H9 (cell line): Measurements from ENCODE around the gene XIRP2. TPM values are rescaled to one million over a fixed set of nuclear protein-coding genes. Genes with fewer than 3 reads are reported as not detected.

Experiments used
- DNase-seq: peaks from one replicate; pipeline ENCODE4 v3.0.0-alpha.2; 2017
- H2AFZ ChIP-seq: one replicate; pipeline ENCODE4 v1.6.1; 2013; ENCODE audit warnings: mild to moderate bottlenecking, low read length, control low read depth, moderate library complexity
- H2AK5ac ChIP-seq: 2 replicates; pipeline ENCODE4 v1.6.1; 2013; ENCODE audit warnings: low read length, control low read depth, mixed read lengths; ENCODE audit not compliant: insufficient read length
- H2BK120ac ChIP-seq: one replicate; pipeline ENCODE4 v1.6.1; 2013; ENCODE audit warnings: low read depth, mild to moderate bottlenecking, low read length, control low read depth, inconsistent platforms; ENCODE audit not compliant: poor library complexity, severe bottlenecking
- H2BK12ac ChIP-seq: 2 replicates; pipeline ENCODE4 v1.6.1; 2013; ENCODE audit warnings: low read length, control low read depth, mixed read lengths, low read depth; ENCODE audit not compliant: insufficient read length
- H2BK15ac ChIP-seq: 2 replicates; pipeline ENCODE4 v1.6.1; 2013; ENCODE audit warnings: low read depth, low read length, control low read depth
- H2BK20ac ChIP-seq: one replicate; pipeline ENCODE4 v1.6.1; 2013; ENCODE audit warnings: low read depth, mild to moderate bottlenecking, low read length, control low read depth, inconsistent platforms; ENCODE audit not compliant: poor library complexity, severe bottlenecking
- H2BK5ac ChIP-seq: 2 replicates; pipeline ENCODE4 v1.6.1; 2013; ENCODE audit warnings: low read length, control low read depth, mixed read lengths; ENCODE audit not compliant: insufficient read length
- H3K14ac ChIP-seq: 2 replicates; pipeline ENCODE4 v1.6.1; 2013; ENCODE audit warnings: low read length, control low read depth; ENCODE audit not compliant: insufficient read depth
- H3K18ac ChIP-seq: 2 replicates; pipeline ENCODE4 v1.6.1; 2013; ENCODE audit warnings: low read depth, mild to moderate bottlenecking, mixed read lengths, low read length, control low read depth; ENCODE audit not compliant: insufficient read length
- H3K23ac ChIP-seq: 2 replicates; pipeline ENCODE4 v1.6.1; 2013; ENCODE audit warnings: low read length, control low read depth, mixed read lengths, low read depth; ENCODE audit not compliant: insufficient read length
- H3K23me2 ChIP-seq: 2 replicates; pipeline ENCODE4 v1.6.1; 2013; ENCODE audit warnings: low read depth, mild to moderate bottlenecking, mixed read lengths, low read length, control low read depth; ENCODE audit not compliant: insufficient read length, poor library complexity, severe bottlenecking
- H3K27ac ChIP-seq: 2 replicates; pipeline ENCODE4 v1.5.1; 2013; ENCODE audit warnings: low read length, control low read depth, mixed read lengths, low read depth; ENCODE audit not compliant: insufficient read length
- H3K27me3 ChIP-seq: 2 replicates; pipeline ENCODE4 v1.6.1; 2013; ENCODE audit warnings: low read length, control low read depth, inconsistent platforms; ENCODE audit not compliant: insufficient read depth
- H3K4ac ChIP-seq: 2 replicates; pipeline ENCODE4 v1.6.1; 2013; ENCODE audit warnings: low read depth, mild to moderate bottlenecking, control low read depth, inconsistent platforms, low read length, moderate library complexity
- H3K4me1 ChIP-seq: 2 replicates; pipeline ENCODE4 v1.6.1; 2013; ENCODE audit warnings: low read length, control low read depth, inconsistent platforms; ENCODE audit not compliant: insufficient read depth
- H3K4me2 ChIP-seq: 2 replicates; pipeline ENCODE4 v1.6.1; 2013; ENCODE audit warnings: low read length, control low read depth, mixed read lengths; ENCODE audit not compliant: insufficient read length, insufficient read depth
- H3K56ac ChIP-seq: 2 replicates; pipeline ENCODE4 v1.6.1; 2013; ENCODE audit warnings: low read depth, mild to moderate bottlenecking, mixed read lengths, low read length, control low read depth; ENCODE audit not compliant: insufficient read length
- H3K79me1 ChIP-seq: 2 replicates; pipeline ENCODE4 v1.6.1; 2013; ENCODE audit warnings: low read depth, mild to moderate bottlenecking, moderate library complexity, low read length, control low read depth, inconsistent platforms; ENCODE audit not compliant: insufficient read depth, poor library complexity, severe bottlenecking
- H3K79me2 ChIP-seq: 2 replicates; pipeline ENCODE4 v1.6.1; 2013; ENCODE audit warnings: low read length, control low read depth, inconsistent platforms; ENCODE audit not compliant: insufficient read depth
- H3K9ac ChIP-seq: 2 replicates; pipeline ENCODE4 v1.6.1; 2013; ENCODE audit warnings: low read length, control low read depth, mixed read lengths; ENCODE audit not compliant: insufficient read length; ENCODE audit errors: extremely low read depth
- H3K9me3 ChIP-seq: one replicate; pipeline ENCODE4 v1.6.1; 2013; ENCODE audit warnings: low read depth, low read length, inconsistent platforms; ENCODE audit not compliant: control insufficient read depth
- H3T11ph ChIP-seq: one replicate; pipeline ENCODE4 v1.6.1; 2013; ENCODE audit warnings: mild to moderate bottlenecking, low read length, control low read depth, inconsistent platforms
- H4K20me1 ChIP-seq: one replicate; pipeline ENCODE4 v1.6.1; 2013; ENCODE audit not compliant: control insufficient read depth, insufficient read length, insufficient read depth
- H4K5ac ChIP-seq: 2 replicates; pipeline ENCODE4 v1.6.1; 2013; ENCODE audit warnings: low read depth, mild to moderate bottlenecking, mixed read lengths, low read length, control low read depth; ENCODE audit not compliant: insufficient read length
- H4K8ac ChIP-seq: replicated peaks from 2 replicates; pipeline ENCODE4 v1.6.1; 2013; ENCODE audit warnings: low read length, control low read depth, mixed read lengths, low read depth; ENCODE audit not compliant: insufficient read length
- H4K91ac ChIP-seq: 2 replicates; pipeline ENCODE4 v1.6.1; 2013; ENCODE audit warnings: low read depth, mild to moderate bottlenecking, moderate library complexity, mixed read lengths, low read length, control low read depth; ENCODE audit not compliant: insufficient read length
- H3K27ac Mint-ChIP-seq, 3 experiments: 2 replicates in 2 of 3; 3 replicates in 1 of 3; pipeline ENCODE4 v1.8.0; 2020 to 2021; ENCODE audit warnings: mixed read lengths in 3 of 3, mild to moderate bottlenecking in 1 of 3, moderate library complexity in 1 of 3
- H3K27me3 Mint-ChIP-seq: 2 replicates; pipeline ENCODE4 v1.8.0; 2021; ENCODE audit warnings: low read depth, mild to moderate bottlenecking, moderate library complexity, mixed read lengths
- H3K36me3 Mint-ChIP-seq, 3 experiments: 2 replicates in 2 of 3; 3 replicates in 1 of 3; pipeline ENCODE4 v1.8.0; 2020 to 2021; ENCODE audit warnings: low read depth in 3 of 3, mixed read lengths in 3 of 3; ENCODE audit not compliant: insufficient read depth in 1 of 3
- H3K4me1 Mint-ChIP-seq, 2 experiments: 2 replicates each; pipeline ENCODE4 v1.8.0; 2020; ENCODE audit warnings: mixed read lengths in 2 of 2
- H3K4me3 Mint-ChIP-seq, 2 experiments: 2 replicates in 1 of 2; 3 replicates in 1 of 2; pipeline ENCODE4 v1.8.0; 2020 to 2021; ENCODE audit warnings: mild to moderate bottlenecking in 2 of 2, mixed read lengths in 2 of 2, moderate library complexity in 1 of 2
- H3K9me3 Mint-ChIP-seq, 2 experiments: 2 replicates in 1 of 2; 3 replicates in 1 of 2; pipeline ENCODE4 v1.8.0; 2020; ENCODE audit warnings: mild to moderate bottlenecking in 2 of 2, mixed read lengths in 2 of 2, moderate library complexity in 1 of 2
- CTCF ChIP-seq: fragments of 200-600 bp; sonication (generic); conservative IDR thresholded peaks from 3 replicates; pipeline ENCODE4 v1.8.0; 2021; ENCODE audit warnings: antibody characterized with exemption, mild to moderate bottlenecking
- total RNA-seq: library from RNA; stranded (reverse); gene quantifications from 2 replicates; pipeline ENCODE4 v1.2.1, GENCODE V29; 2021

XIRP2 gene
- total RNA-seq, 1 experiment from 2014 or later, result 0.07 TPM

DNA sequence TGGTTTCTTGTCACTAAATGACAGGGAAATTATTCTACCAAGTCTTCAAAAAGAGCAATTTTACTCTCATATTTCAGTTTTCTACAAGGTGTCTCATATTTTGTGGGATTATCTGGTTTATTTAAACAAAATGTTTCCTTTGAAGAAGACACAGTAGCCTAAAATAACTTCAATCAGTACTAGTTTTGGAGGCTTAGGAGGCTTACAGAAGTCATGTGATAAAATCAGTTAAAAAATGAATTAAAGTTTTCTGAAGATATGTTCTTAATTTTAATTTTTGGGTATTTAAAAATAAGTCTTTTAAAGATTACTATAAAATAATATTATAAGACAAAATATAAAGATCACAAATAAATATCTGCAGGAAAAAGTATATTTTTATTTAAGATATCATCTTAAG, 95.9 kb downstream of the XIRP2 start:
- Histone ChIP-seq H3K79me1 (no peaks in the 10 kb centered on the region), H3K4me2 (no peak overlapping the region), H3K56ac (no peak overlapping the region), H3K4me1 (no peaks in the 10 kb centered on the region), H2BK20ac (no peak overlapping the region), H4K8ac (no peak overlapping the region), H2AFZ (no peak overlapping the region), H3K27ac (no peak overlapping the region), H3K9me3 (no peaks in the 10 kb centered on the region), H3K4ac (no peak overlapping the region), H4K91ac (no peak overlapping the region), H2BK15ac (no peak overlapping the region), H4K20me1 (no peaks in the 10 kb centered on the region), H3K23ac (no peak overlapping the region), H2BK5ac (no peak overlapping the region), H3K18ac (no peak overlapping the region), H3K23me2 (no peaks in the 10 kb centered on the region), H3K27me3 (no peaks in the 10 kb centered on the region), H3K79me2 (no peaks in the 10 kb centered on the region), H3T11ph (no peak overlapping the region), H2BK120ac (no peak overlapping the region), H3K9ac (no peak overlapping the region), H3K14ac (no peak overlapping the region), H2BK12ac (no peak overlapping the region), H2AK5ac (no peak overlapping the region), H4K5ac (no peak overlapping the region)
- H3K27ac Mint-ChIP-seq, result no peak overlapping the region
- peaks cover 6 to 8% of the 10 kb centered on the region in 2 experiments; a peak in 2 of 4 replicates for H3K4me1 Mint-ChIP-seq
- H3K27me3 Mint-ChIP-seq, result no peaks in the 10 kb centered on the region; the same call in 1 of the 2 replicates
- DNase-seq, result no peak
- H3K4me3 Mint-ChIP-seq, result no peak overlapping the region
- peaks cover 10 to 12% of the 10 kb centered on the region in 2 experiments; a peak in 3 of 5 replicates for H3K9me3 Mint-ChIP-seq
- H3K36me3 Mint-ChIP-seq, result peaks cover 0 to 12% (median 0%) of the 10 kb centered on the region in 3 experiments; a peak in 5 of 7 replicates
- no peak for TF ChIP-seq CTCF
